CD4-positive, alpha-beta T cell treated with Interleukin-12 subunit alpha and Interleukin-12 subunit beta, for 1 hour (primary cell): ENCODE measurements around the gene DHTKD1.

Experiments used
- DNase-seq: peaks from one replicate; pipeline ENCODE4 v3.0.0-alpha.2; 2020

Gene DHTKD1, protein sequence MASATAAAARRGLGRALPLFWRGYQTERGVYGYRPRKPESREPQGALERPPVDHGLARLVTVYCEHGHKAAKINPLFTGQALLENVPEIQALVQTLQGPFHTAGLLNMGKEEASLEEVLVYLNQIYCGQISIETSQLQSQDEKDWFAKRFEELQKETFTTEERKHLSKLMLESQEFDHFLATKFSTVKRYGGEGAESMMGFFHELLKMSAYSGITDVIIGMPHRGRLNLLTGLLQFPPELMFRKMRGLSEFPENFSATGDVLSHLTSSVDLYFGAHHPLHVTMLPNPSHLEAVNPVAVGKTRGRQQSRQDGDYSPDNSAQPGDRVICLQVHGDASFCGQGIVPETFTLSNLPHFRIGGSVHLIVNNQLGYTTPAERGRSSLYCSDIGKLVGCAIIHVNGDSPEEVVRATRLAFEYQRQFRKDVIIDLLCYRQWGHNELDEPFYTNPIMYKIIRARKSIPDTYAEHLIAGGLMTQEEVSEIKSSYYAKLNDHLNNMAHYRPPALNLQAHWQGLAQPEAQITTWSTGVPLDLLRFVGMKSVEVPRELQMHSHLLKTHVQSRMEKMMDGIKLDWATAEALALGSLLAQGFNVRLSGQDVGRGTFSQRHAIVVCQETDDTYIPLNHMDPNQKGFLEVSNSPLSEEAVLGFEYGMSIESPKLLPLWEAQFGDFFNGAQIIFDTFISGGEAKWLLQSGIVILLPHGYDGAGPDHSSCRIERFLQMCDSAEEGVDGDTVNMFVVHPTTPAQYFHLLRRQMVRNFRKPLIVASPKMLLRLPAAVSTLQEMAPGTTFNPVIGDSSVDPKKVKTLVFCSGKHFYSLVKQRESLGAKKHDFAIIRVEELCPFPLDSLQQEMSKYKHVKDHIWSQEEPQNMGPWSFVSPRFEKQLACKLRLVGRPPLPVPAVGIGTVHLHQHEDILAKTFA

GRCh38 chr10:12068449-12069269 is at the start of gene DHTKD1:
Gene DHTKD1 (plus strand): TSS chr10:12068954. CDS start chr10:12069034, 80 bp downstream.
- DNase-seq = peak; percentile 98

DNA sequence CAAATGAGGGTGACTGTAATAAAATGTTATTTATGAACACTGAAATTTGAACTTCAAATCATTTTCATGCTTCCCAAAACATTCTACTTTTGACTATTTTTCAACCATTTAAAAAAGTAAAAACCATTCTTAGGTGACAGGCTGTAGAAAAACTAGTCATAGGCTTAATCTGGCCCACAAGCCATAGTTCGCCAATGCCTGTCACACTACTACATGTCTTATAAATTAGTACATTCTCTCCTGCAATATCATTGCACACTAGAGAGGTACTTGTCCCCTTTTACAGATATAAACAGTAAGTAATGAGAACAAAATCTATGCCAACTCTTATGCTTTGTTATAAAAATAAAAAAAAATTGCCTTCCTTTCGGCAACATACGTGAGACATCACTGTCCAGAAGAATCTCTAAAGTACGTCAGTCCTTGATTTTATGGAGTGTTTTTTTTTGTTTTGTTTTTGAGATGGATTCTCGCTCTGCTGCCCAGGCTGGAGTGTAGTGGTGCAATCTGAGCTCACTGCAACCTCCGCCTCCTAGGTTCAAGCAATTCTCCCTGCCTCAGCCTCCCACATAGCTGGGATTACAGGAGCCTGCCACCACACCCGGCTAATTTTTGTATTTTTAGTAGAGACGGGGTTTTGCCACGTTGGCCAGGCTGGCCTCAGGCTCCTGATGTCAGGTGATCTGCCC is 49.3 kb upstream of the DHTKD1 start:
- no peak for DNase-seq

- no peak for DNase-seq
Measured at GRCh38 chr10:12020574-12020973, 48.2 kb upstream of the DHTKD1 start.

GRCh38 chr10:12022580-12023257 is 46.0 kb upstream of the DHTKD1 start:
- peak; percentile 18 for DNase-seq

GRCh38 chr10:12025591-12025990 is 43.2 kb upstream of the DHTKD1 start:
- DNase-seq = no peak

DNA sequence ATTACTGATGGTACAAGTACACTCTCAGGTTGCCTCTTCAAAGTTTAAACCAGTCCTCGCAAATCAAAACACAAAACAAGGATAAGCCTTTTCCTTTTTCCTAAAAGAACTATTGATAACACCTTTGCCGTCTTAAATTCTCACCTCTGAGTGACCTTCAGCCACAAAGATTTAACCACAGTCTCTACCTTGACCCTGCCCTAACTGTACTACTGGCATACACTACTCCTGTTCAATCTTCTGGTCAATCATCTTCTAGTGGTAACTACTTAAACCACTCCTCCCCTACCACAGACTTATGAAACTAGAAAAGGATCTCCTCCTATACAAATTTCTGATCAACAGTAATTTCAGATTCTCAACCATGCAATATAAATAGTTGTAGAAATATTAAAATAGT is 41.2 kb upstream of the DHTKD1 start:
- DNase-seq = no peak

DNA sequence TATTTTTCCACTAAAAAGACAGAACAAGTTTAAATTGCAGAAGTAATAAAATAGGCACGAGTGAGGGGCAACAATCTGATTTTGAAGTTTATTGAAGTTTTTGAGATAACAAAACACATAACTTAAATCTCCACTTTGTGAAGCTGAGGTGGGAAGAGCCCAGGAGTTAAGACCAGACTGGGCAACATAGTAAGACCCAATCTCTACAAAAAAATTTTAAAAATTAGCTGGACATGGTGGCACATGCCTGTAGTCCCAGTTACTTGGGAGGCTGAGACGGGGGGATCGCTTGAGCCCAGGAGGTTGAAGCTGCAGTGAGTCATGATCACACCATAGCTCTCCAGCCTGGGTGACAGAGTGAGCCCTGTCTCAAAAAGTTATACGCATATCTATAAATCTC is 37.4 kb upstream of the DHTKD1 start:
- DNase-seq = no peak

- no peak for DNase-seq
Measured at GRCh38 chr10:12036073-12036655, 32.6 kb upstream of the DHTKD1 start.

DNA sequence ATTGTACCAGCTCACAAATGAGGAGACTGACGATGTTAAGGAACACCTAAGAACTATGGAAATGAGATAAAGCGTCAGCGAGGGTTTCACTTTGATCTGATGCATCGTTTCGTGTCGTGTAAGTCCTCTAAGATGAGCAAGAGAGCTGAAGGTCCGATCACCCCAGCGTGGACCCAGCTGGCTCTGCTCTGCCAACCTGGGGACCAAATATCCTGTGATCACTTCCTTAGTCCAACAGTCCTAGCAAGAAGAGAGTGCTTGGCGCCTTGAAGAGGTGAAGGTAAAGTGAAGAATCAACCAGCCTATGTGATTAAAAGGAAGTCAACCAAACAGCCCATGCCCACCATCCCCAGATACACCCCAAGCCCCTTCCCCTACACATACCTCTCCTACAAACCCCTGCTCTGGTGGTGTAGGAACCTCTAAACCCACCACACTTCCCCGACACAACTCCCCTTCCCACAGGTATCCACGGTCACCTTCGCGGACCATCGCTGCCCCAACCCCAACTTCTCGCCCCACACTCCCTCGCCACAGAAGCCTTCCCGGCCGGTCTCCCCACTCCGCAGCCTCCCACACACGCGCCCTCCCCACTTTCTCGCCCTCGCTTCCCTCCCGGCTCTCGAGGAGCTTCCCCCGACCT is 26.9 kb upstream of the DHTKD1 start:
- DNase-seq = peak; percentile 21

GRCh38 chr10:12042409-12042796 is 26.4 kb upstream of the DHTKD1 start:
- peak; percentile 47 for DNase-seq

GRCh38 chr10:12042797-12043651 is 25.7 kb upstream of the DHTKD1 start, which contains the start of gene UPF2:
Gene UPF2 (minus strand): TSS chr10:12042809. CDS start chr10:12035423, 7,386 bp downstream.
- DNase-seq = peak; percentile 98

- DNase-seq = no peak
Measured at GRCh38 chr10:12045596-12045995, 23.2 kb upstream of the DHTKD1 start.

GRCh38 chr10:12048547-12048946 is 20.2 kb upstream of the DHTKD1 start:
- no peak for DNase-seq

DNA sequence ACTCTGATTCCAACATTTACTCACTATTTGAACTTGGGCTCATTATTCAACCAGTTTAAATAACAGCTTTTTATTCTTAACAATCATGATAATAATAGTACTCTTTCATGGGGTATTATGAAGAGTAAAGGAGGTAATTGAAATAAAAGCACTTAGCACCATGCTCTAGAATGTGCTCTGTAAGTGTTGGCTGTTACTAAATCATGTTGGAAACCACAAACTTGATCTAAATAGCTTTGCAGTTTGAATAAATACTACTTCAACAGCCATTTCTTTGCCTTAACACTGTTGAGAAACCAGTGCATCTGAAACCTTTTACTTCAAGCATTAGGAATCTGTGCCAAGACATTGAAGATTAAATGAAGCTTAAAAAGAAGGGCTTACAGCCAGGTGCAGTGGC is 18.2 kb upstream of the DHTKD1 start:
- no peak for DNase-seq

DNA sequence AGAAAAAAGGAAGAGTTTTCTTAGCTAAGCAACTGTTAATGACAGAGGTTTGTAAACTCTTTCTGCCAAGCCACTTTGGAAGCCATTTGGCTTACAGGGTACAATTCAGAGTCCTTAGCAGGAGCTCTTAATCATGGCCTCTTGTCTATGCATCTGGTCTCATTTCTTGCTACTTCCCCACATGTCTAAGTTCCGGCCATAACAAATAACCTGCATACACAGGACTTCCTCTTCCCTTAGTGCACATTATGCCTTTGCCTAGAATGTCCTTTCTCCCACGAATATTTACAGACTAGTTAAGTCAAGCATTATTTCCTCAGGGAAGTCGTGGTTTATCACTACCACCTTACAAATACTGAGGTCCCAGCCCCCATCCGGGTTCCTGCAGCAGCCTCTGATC is 17.5 kb upstream of the DHTKD1 start:
- no peak for DNase-seq

DNA sequence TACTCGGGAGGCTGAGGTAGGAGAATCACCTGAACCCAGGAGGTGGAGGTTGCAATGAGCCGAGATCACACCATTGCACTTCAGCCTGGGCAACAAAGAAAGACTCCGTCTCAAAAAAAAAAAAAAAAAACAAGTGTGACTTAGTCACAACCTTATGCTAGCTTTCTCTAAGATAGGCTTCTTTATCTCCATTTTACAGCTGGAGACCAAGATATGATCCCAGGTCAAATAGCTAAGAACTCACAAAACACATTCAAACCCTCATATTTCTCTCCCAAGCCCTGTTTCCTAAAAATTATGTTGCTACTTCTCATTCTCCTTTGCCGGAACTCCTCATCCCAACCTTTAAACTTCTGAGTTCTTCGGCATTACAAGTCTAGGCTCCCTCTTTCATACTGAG is 13.0 kb upstream of the DHTKD1 start:
- DNase-seq = no peak

GRCh38 chr10:12056748-12057147 is 12.0 kb upstream of the DHTKD1 start:
- no peak for DNase-seq

GRCh38 chr10:12061124-12061523 is 7.6 kb upstream of the DHTKD1 start:
- DNase-seq = no peak

DNA sequence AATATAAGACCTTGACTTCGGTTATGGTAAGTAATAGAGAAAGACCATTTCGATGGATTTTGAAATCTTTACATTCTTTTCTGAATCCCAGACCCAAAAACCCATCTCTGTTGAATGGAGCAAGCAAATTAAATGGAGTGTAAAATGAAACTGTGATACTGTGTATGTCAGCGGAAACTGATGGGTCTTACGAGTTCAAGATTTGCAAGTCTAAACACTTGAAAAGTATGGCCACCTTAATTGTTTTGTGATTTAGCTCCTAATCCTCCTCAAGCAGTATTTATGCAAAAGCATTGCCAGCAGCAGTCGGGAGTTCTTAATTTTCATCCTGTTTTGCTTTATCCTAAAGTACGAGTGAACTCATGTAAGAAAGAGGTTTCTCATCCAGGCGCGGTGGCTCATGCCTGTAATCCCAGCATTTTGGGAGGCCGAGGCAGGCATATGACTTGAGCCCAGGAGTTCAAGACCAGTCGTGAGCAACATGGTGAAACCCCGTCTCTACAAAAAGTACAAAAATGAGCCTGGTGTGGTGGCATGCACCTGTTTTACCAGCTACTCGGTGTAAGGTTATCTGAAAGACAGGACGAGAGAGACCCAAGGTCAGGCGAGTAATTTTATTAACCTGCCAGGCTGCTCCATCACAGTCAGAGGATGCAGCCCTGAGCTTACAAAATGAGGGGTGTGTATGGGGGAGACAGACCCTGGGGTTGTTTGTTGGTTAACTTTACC is 5.8 kb upstream of the DHTKD1 start:
- no peak for DNase-seq
